K562 (cell line): ENCODE results near the gene ITPR1. TPM values are rescaled to one million over a fixed set of nuclear protein-coding genes. Genes with fewer than 3 reads are reported as not detected.

Experiments used
- ATAC-seq: fragments of 200-7000 bp; cut with Tn5 transposase; 3 replicates; pipeline ENCODE4 v1.9.1; 2020; ENCODE audit warnings: moderate library complexity
- BruUV-seq: library from RNA; stranded (reverse); fragments of 400-500 nt; replicated peaks from 2 replicates; lab custom pipeline; 2021; lab: Mats Ljungman, UMichigan
- CTCF ChIA-PET: fragments of 300-600 bp; formaldehyde crosslinking; extraction: SDS; loops from one replicate; lab custom pipeline; 2021; ENCODE audit warnings: low intra/inter-chr PET ratio; lab: Yijun Ruan, JAX
- POLR2A ChIA-PET: fragments of 300-600, 350-650 bp; sonication (Branson Sonifier 250); formaldehyde crosslinking; extraction: SDS; loops from one replicate; lab custom pipeline; 2021; ENCODE audit warnings: antibody characterized with exemption, inconsistent platforms; lab: Yijun Ruan, JAX
- DNase-seq, 4 experiments: peaks; one replicate each; pipeline versions ENCODE4 v3.0.0 to v3.0.0-alpha.2; 2011 to 2018; ENCODE audit warnings: low spot score in 3 of 4, mixed read lengths in 3 of 4; ENCODE audit errors: extremely low read depth in 1 of 4
- FAIRE-seq: peaks from 2 replicates; lab custom pipeline; 2011; peaks lifted over from hg19 to GRCh38; lab: Jason Lieb, UNC
- H2AFZ ChIP-seq: 2 replicates; pipeline ENCODE4 v1.6.0; 2011; ENCODE audit warnings: low read depth, low read length, control low read depth, inconsistent platforms
- H3K27ac ChIP-seq: fragments of 200-600 bp; 3 replicates; pipeline ENCODE4 v1.8.0; 2011; ENCODE audit warnings: low read depth, mild to moderate bottlenecking, control low read depth, inconsistent platforms, low read length, moderate library complexity, mixed read lengths; ENCODE audit errors: extremely low read depth
- H3K27me3 ChIP-seq, 2 experiments: fragments of 300-600 bp in 1 of 2; 2 replicates in 1 of 2; 3 replicates in 1 of 2; pipeline versions ENCODE4 v1.6.0 to v1.8.0; 2011; ENCODE audit warnings: inconsistent platforms in 2 of 2, low read length in 2 of 2, mild to moderate bottlenecking in 1 of 2, mixed read lengths in 1 of 2, moderate library complexity in 1 of 2; ENCODE audit not compliant: control insufficient read depth in 2 of 2, insufficient read depth in 2 of 2
- H3K36me3 ChIP-seq: fragments of 300-600 bp; 3 replicates; pipeline ENCODE4 v1.8.0; 2011; ENCODE audit warnings: mild to moderate bottlenecking, low read length, inconsistent platforms; ENCODE audit not compliant: control insufficient read depth, insufficient read depth
- H3K4me1 ChIP-seq, 2 experiments: fragments of 200-600 bp in 1 of 2; replicated peaks in 1 of 2; 2 replicates in 1 of 2; 3 replicates in 1 of 2; pipeline versions ENCODE4 v1.5.1 to v1.8.0; 2011; ENCODE audit warnings: inconsistent platforms in 2 of 2, low read length in 2 of 2, mild to moderate bottlenecking in 1 of 2, mixed read lengths in 1 of 2, moderate library complexity in 1 of 2; ENCODE audit not compliant: control insufficient read depth in 2 of 2, insufficient read depth in 2 of 2
- H3K4me2 ChIP-seq: 2 replicates; pipeline ENCODE4 v1.6.1; 2011; ENCODE audit warnings: low read length, control low read depth, inconsistent platforms, mixed read lengths; ENCODE audit not compliant: insufficient read depth
- H3K4me3 ChIP-seq: fragments of 200-600 bp; sonication (generic), shearing (Covaris generic); 2 replicates; pipeline ENCODE4 v1.5.1; 2016; ENCODE audit warnings: control low read depth, inconsistent platforms
- H3K79me2 ChIP-seq: fragments of 200-600 bp; 3 replicates; pipeline ENCODE4 v1.8.0; 2011; ENCODE audit warnings: low read length, inconsistent platforms; ENCODE audit not compliant: control insufficient read depth, insufficient read depth
- H3K9ac ChIP-seq, 2 experiments: 2 replicates each; pipeline versions ENCODE4 v1.6.0 to v1.6.1; 2011; ENCODE audit warnings: low read depth in 2 of 2, low read length in 2 of 2, control low read depth in 1 of 2, inconsistent platforms in 1 of 2, mild to moderate bottlenecking in 1 of 2, mixed read lengths in 1 of 2; ENCODE audit not compliant: insufficient read depth in 1 of 2
- H3K9me1 ChIP-seq: one replicate; pipeline ENCODE4 v1.6.0; 2011; ENCODE audit warnings: inconsistent platforms, mild to moderate bottlenecking, low read length, moderate library complexity; ENCODE audit not compliant: control insufficient read depth, insufficient read depth
- H3K9me3 ChIP-seq: replicated peaks from 2 replicates; pipeline ENCODE4 v1.5.1; 2011; ENCODE audit warnings: low read depth, low read length, inconsistent platforms; ENCODE audit not compliant: control insufficient read depth, insufficient read depth
- H4K20me1 ChIP-seq: replicated peaks from 2 replicates; pipeline ENCODE4 v1.6.1; 2011; ENCODE audit warnings: low read length, inconsistent platforms, mixed read lengths; ENCODE audit not compliant: control insufficient read depth, insufficient read depth
- CEBPG ChIP-seq, 3 experiments: fragments of 200-800 bp in 1 of 3; sonication (Bioruptor generic) in 1 of 3; sonication (generic) in 1 of 3; formaldehyde crosslinking in 1 of 3; IDR thresholded peaks in 2 of 3; conservative IDR thresholded peaks in 1 of 3; 2 replicates each; pipeline versions ENCODE4 v1.6.1 to v1.8.0; 2016 to 2022; ENCODE audit warnings: missing compliant biosample characterization in 2 of 3, missing genetic modification characterization in 2 of 3, mild to moderate bottlenecking in 1 of 3, missing genetic modification reagents in 1 of 3
- CREM ChIP-seq: IDR thresholded peaks from 2 replicates; pipeline ENCODE4 v1.6.1; 2014; ENCODE audit warnings: antibody characterized with exemption, low read depth
- JUND ChIP-seq, 2 experiments: IDR thresholded peaks; 2 replicates in 1 of 2; 3 replicates in 1 of 2; pipeline ENCODE4 v1.6.1; 2011; ENCODE audit warnings: borderline replicate concordance in 2 of 2, low read depth in 2 of 2, low read length in 2 of 2, improper control_type of control experiment in 1 of 2, missing biosample characterization in 1 of 2, missing genetic modification characterization in 1 of 2, missing genetic modification reagents in 1 of 2
- KDM5B ChIP-seq: fragments of 200-600 bp; sonication (generic); IDR thresholded peaks from 2 replicates; pipeline ENCODE4 v1.6.1; 2012; ENCODE audit warnings: low read depth, mild to moderate bottlenecking, moderate library complexity, low read length, control low read depth, inconsistent platforms; ENCODE audit not compliant: insufficient replicate concordance
- NONO ChIP-seq, 2 experiments: fragments of 200-400 bp in 1 of 2; fragments of 450-650 bp in 1 of 2; formaldehyde crosslinking in 1 of 2; IDR thresholded peaks; 2 replicates each; pipeline ENCODE4 v1.6.1; 2017; ENCODE audit warnings: low read depth in 2 of 2, mild to moderate bottlenecking in 2 of 2, moderate library complexity in 2 of 2, low read length in 1 of 2
- NUFIP1 ChIP-seq: fragments of 450-650 bp; IDR thresholded peaks from 2 replicates; pipeline ENCODE4 v1.6.1; 2018; ENCODE audit not compliant: partially characterized antibody
- PHF20 ChIP-seq: fragments of 450-650 bp; IDR thresholded peaks from 2 replicates; pipeline ENCODE4 v1.6.1; 2018; ENCODE audit not compliant: partially characterized antibody
- SNAPC5 ChIP-seq: fragments of 250-450 bp; sonication (Bioruptor Pico); IDR thresholded peaks from 2 replicates; pipeline ENCODE4 v1.8.0; 2021; ENCODE audit warnings: moderate library complexity, mild to moderate bottlenecking, inconsistent platforms
- TAF15 ChIP-seq: fragments of 200-400 bp; formaldehyde crosslinking; IDR thresholded peaks from 2 replicates; pipeline ENCODE4 v1.6.1; 2017; ENCODE audit warnings: mild to moderate bottlenecking, low read depth, low read length, moderate library complexity
- TCF15 ChIP-seq: fragments of 250-450 bp; sonication (Bioruptor Pico); IDR thresholded peaks from 2 replicates; pipeline ENCODE4 v1.8.0; 2022; ENCODE audit warnings: moderate library complexity, mild to moderate bottlenecking, inconsistent platforms
- ZBTB17 ChIP-seq: fragments of 450-650 bp; formaldehyde crosslinking; IDR thresholded peaks from 2 replicates; pipeline ENCODE4 v1.4.0; 2020; ENCODE audit warnings: mild to moderate bottlenecking
- ZFPM2 ChIP-seq: fragments of 250-450 bp; sonication (Bioruptor Pico); IDR thresholded peaks from 2 replicates; pipeline ENCODE4 v1.5.1; 2022; ENCODE audit warnings: mild to moderate bottlenecking
- ZNF589 ChIP-seq: fragments of 200-800 bp; sonication (Bioruptor generic); IDR thresholded peaks from 2 replicates; pipeline ENCODE4 v1.6.1; 2016; ENCODE audit warnings: low read depth, missing genetic modification characterization, missing compliant biosample characterization
- WGBS: fragments of 100-300 bp; shearing (Covaris generic); methylation state at CpG from one replicate; pipeline ENCODE4 v1.1.6; 2016; ENCODE audit warnings: low coverage, mixed read lengths; ENCODE audit not compliant: insufficient coverage; ENCODE audit errors: missing lambda C conversion rate; 5-methylcytosine and 5-hydroxymethylcytosine counted together
- in situ Hi-C: fragments of 300-500 bp; cut with MboI; formaldehyde crosslinking; loops from 4 replicates; pipeline ENCODE4 v1.15.0; 2018; ENCODE audit warnings: inconsistent platforms, mixed read lengths
- intact Hi-C: fragments of 100-400 bp; cut with micrococcal nuclease; formaldehyde crosslinking; loops from 2 replicates; pipeline ENCODE4 v1.14.2; 2022
- polyA plus RNA-seq, 8 experiments: library from polyadenylated mRNA; depleted of rRNA in 4 of 8; stranded (reverse) in 5 of 8; unstranded in 3 of 8; fragments of >200 nt; fragmentation: Nextera tagmentation in 2 of 8; fragmentation: Illumina TruSeq in 1 of 8; extraction: Ambion mirVana in 2 of 8; extraction: Trizol in 1 of 8; gene quantifications; 2 replicates each; pipeline versions ENCODE4 v1.2.1 to v1.2.3, GENCODE V29; 2011 to 2014; ENCODE audit warnings: inconsistent platforms in 1 of 8, missing spikeins in 1 of 8
- total RNA-seq, 7 experiments: library from RNA; depleted of rRNA in 6 of 7; stranded (reverse); fragments of >200 nt in 6 of 7; fragmentation: Illumina TruSeq in 2 of 7; extraction: Trizol in 2 of 7; gene quantifications; 2 replicates each; pipeline versions ENCODE4 v1.2.1 to v1.2.3, GENCODE V29; 2011 to 2021; ENCODE audit warnings: low replicate concordance in 1 of 7
- TF ChIP-seq, protein P1 (sequence below), 2 experiments: fragments of 450-650 bp in 1 of 2; sonication (generic) in 1 of 2; formaldehyde crosslinking in 1 of 2; IDR thresholded peaks in 1 of 2; conservative IDR thresholded peaks in 1 of 2; 2 replicates each; pipeline versions ENCODE4 v1.6.1 to v1.8.1; 2016 to 2023; ENCODE audit warnings: mild to moderate bottlenecking in 2 of 2, moderate library complexity in 2 of 2, inconsistent platforms in 1 of 2, missing genetic modification reagents in 1 of 2
- TF ChIP-seq, protein P2 (sequence below): fragments of 200-800 bp; sonication (Bioruptor generic); IDR thresholded peaks from 2 replicates; pipeline ENCODE4 v1.6.1; 2017; ENCODE audit warnings: missing genetic modification characterization, missing compliant biosample characterization
- TF ChIP-seq, protein P3 (sequence below): sonication (generic); formaldehyde crosslinking; IDR thresholded peaks from 2 replicates; pipeline ENCODE4 v1.8.1; 2023; ENCODE audit warnings: mild to moderate bottlenecking, missing genetic modification reagents, moderate library complexity

The ITPR1 gene
- total and polyA plus RNA-seq, 9 of the 15 experiments (the other 6 are each of a cell fraction or from before 2014, with no cell fraction given), result 22.4 to 40.0 (median 27.4) TPM

- no peak overlapping the region for H3K4me3 ChIP-seq
- ChIA-PET CTCF (no interaction called here), POLR2A (interaction anchor here (1.5 kb wide), 1 partner anchor 12 kb away, joined by 4 read pairs; no protein-coding TSS in a partner anchor)
- no peak overlapping the region for H3K4me2 ChIP-seq
- no peaks in the 10 kb centered on the region; a peak in 1 of 5 replicates for H3K4me1 ChIP-seq
- BruUV-seq, result no TSS peak
- ATAC-seq, result peak; percentile 49; the same call in 1 of the 3 replicates
- H3K9me1 ChIP-seq, result no peaks in the 10 kb centered on the region
- H2AFZ ChIP-seq, result no peak overlapping the region
- H4K20me1 ChIP-seq, result no peaks in the 10 kb centered on the region
- no peaks in the 10 kb centered on the region for H3K9me3 ChIP-seq
- H3K27me3 ChIP-seq, result peaks cover 0 to 6% of the 10 kb centered on the region in 2 experiments; a peak in 1 of 5 replicates
- H3K27ac ChIP-seq, result no peak overlapping the region
- no peaks in the 10 kb centered on the region for H3K36me3 ChIP-seq
- in situ Hi-C loops (no loop called here), intact Hi-C loops (no loop called here)
- WGBS, result 29% methylated on average over 3 of the region's 3 CpGs
- no peaks in the 10 kb centered on the region for H3K79me2 ChIP-seq
- H3K9ac ChIP-seq, result no peak overlapping the region
- DNase-seq, result no peak
- no peak for FAIRE-seq
- TF ChIP-seq KDM5B (no peak), TCF15 (CRISPR knock-in tag) (no peak), ZNF589 (no peak), SNAPC5 (CRISPR knock-in tag) (no peak), PHF20 (no peak), JUND (IDR thresholded peaks at IDR 0.05; ENCODE audit: borderline replicate concordance, low read depth, low read length) (peak; percentile 51; the same call in 1 of the 2 replicates), JUND (tag; IDR thresholded peaks at IDR 0.05; ENCODE audit: borderline replicate concordance, low read depth, low read length) (0 out of 3 replicates have a peak, but pooled peaks have one; percentile 30), TAF15 (no peak), CEBPG (CRISPR knock-in tag; IDR thresholded peaks at IDR 0.05) (no peak), CEBPG (tag; conservative IDR thresholded peaks at IDR 0.05 in 1 of 2, IDR thresholded peaks at IDR 0.05 in 1 of 2) (peak in 1 of 2 experiments; percentile 51; a peak in 1 of 4 replicates), NUFIP1 (no peak), ZBTB17 (CRISPR knock-in tag) (no peak), CREM (peak; percentile 40), NONO (IDR thresholded peaks at IDR 0.05; ENCODE audit: low read depth in 2 of 2, low read length in 1 of 2) (no peak), ZFPM2 (no peak)
- TF ChIP-seq, protein P1, sequence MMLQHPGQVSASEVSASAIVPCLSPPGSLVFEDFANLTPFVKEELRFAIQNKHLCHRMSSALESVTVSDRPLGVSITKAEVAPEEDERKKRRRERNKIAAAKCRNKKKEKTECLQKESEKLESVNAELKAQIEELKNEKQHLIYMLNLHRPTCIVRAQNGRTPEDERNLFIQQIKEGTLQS (IDR thresholded peaks at IDR 0.05), result peak; percentile 85
- TF ChIP-seq, protein P1 (CRISPR knock-in tag; conservative IDR thresholded peaks at IDR 0.05), result no peak
- TF ChIP-seq, protein P2, sequence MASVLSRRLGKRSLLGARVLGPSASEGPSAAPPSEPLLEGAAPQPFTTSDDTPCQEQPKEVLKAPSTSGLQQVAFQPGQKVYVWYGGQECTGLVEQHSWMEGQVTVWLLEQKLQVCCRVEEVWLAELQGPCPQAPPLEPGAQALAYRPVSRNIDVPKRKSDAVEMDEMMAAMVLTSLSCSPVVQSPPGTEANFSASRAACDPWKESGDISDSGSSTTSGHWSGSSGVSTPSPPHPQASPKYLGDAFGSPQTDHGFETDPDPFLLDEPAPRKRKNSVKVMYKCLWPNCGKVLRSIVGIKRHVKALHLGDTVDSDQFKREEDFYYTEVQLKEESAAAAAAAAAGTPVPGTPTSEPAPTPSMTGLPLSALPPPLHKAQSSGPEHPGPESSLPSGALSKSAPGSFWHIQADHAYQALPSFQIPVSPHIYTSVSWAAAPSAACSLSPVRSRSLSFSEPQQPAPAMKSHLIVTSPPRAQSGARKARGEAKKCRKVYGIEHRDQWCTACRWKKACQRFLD, result no peak
- TF ChIP-seq, protein P3, sequence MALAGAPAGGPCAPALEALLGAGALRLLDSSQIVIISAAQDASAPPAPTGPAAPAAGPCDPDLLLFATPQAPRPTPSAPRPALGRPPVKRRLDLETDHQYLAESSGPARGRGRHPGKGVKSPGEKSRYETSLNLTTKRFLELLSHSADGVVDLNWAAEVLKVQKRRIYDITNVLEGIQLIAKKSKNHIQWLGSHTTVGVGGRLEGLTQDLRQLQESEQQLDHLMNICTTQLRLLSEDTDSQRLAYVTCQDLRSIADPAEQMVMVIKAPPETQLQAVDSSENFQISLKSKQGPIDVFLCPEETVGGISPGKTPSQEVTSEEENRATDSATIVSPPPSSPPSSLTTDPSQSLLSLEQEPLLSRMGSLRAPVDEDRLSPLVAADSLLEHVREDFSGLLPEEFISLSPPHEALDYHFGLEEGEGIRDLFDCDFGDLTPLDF (CRISPR knock-in tag), result no peak
These were observed 120.2 kb downstream of the ITPR1 start for GRCh38 chr3:4613366-4613765.
